ENCODE data around the gene PIGBOS1.
"Not testable (repeated sequence)": the region's sequence is repeated elsewhere in the genome, so short reads cannot be mapped to it uniquely, and the experiment has no call there.

Gene PIGBOS1

GRCh38 chr15:55318588-55319494, at the start of gene PIGBOS1, which contains the start of gene PIGB:
PIGBOS1 (minus strand) TSS chr15:55319123; CDS start chr15:55317792, 1,331 bp downstream.
PIGB (plus strand) TSS chr15:55319222; CDS start chr15:55319251, 29 bp downstream.
- peak; percentile 86 for DNase-seq

- DNase-seq: no peak
Measured at GRCh38 chr15:55366981-55367380, 48.1 kb upstream of the PIGBOS1 start.

GRCh38 chr15:55362641-55363040, 43.7 kb upstream of the PIGBOS1 start:
- DNase-seq: no peak

GRCh38 chr15:55361048-55361447, 42.1 kb upstream of the PIGBOS1 start:
- no peak for DNase-seq

- DNase-seq: no peak
Measured at GRCh38 chr15:55360256-55360655, 41.3 kb upstream of the PIGBOS1 start.

- DNase-seq: no peak
Measured at GRCh38 chr15:55358471-55358870, 39.5 kb upstream of the PIGBOS1 start.

GRCh38 chr15:55357774-55358173, 38.9 kb upstream of the PIGBOS1 start:
- DNase-seq: no peak

- no peak for DNase-seq
Measured at GRCh38 chr15:55356985-55357585, 38.2 kb upstream of the PIGBOS1 start.

- DNase-seq: no peak
Measured at GRCh38 chr15:55353025-55353424, 34.1 kb upstream of the PIGBOS1 start.

GRCh38 chr15:55349282-55349681, 30.4 kb upstream of the PIGBOS1 start:
- no peak for DNase-seq

- no peak for DNase-seq
Measured at GRCh38 chr15:55348281-55348778, 29.4 kb upstream of the PIGBOS1 start.

GRCh38 chr15:55344206-55344605, 25.3 kb upstream of the PIGBOS1 start:
- no peak for DNase-seq

- no peak for DNase-seq
Measured at GRCh38 chr15:55343168-55343567, 24.2 kb upstream of the PIGBOS1 start.

- no peak for DNase-seq
Measured at GRCh38 chr15:55337160-55337559, 18.2 kb upstream of the PIGBOS1 start.

- no peak for DNase-seq
Measured at GRCh38 chr15:55334997-55335396, 16.1 kb upstream of the PIGBOS1 start.

- DNase-seq: no peak
Measured at GRCh38 chr15:55334371-55334770, 15.4 kb upstream of the PIGBOS1 start.

- DNase-seq: no peak
Measured at GRCh38 chr15:55327387-55327786, 8.5 kb upstream of the PIGBOS1 start.

GRCh38 chr15:55322467-55322866, 3.5 kb upstream of the PIGBOS1 start:
- no peak for DNase-seq

GRCh38 chr15:55320963-55321362, 2.0 kb upstream of the PIGBOS1 start:
- DNase-seq: no peak

- DNase-seq: no peak
Measured at GRCh38 chr15:55320238-55320550, 1.3 kb upstream of the PIGBOS1 start.

- DNase-seq: peak; percentile 12
Measured at GRCh38 chr15:55319537-55320237, 764 bp upstream of the PIGBOS1 start.

- not testable (repeated sequence) for DNase-seq
Measured at GRCh38 chr15:55302801-55303200, 16.1 kb downstream of the PIGBOS1 start.

GRCh38 chr15:55297315-55297714, 21.6 kb downstream of the PIGBOS1 start:
- no peak for DNase-seq
